B cell (primary cell): ENCODE measurements around the gene UBR1. TPM values are rescaled to one million over a fixed set of nuclear protein-coding genes. Genes with fewer than 3 reads are reported as not detected.

Source experiments
- ATAC-seq: fragments of 200-7000 bp; cut with Tn5 transposase; one replicate; pipeline ENCODE4 v1.10.0; 2021; ENCODE audit warnings: low read depth, mild to moderate bottlenecking, moderate number of reproducible peaks, moderate library complexity
- CTCF ChIA-PET: fragments of 350-600 bp; sonication (Branson Sonifier 250); formaldehyde crosslinking; loops from one replicate; lab custom pipeline; 2021; ENCODE audit warnings: antibody characterized with exemption, inconsistent platforms; lab: Charles Lee
- POLR2A ChIA-PET: fragments of 350-600 bp; sonication (Branson Sonifier 250); formaldehyde crosslinking; loops from one replicate; lab custom pipeline; 2021; ENCODE audit warnings: antibody characterized with exemption; lab: Charles Lee
- DNase-seq: peaks from one replicate; pipeline ENCODE4 v3.0.0; 2013
- H2AFZ ChIP-seq: 2 replicates; pipeline ENCODE4 v1.6.1; 2012; ENCODE audit warnings: mild to moderate bottlenecking, low read depth, low read length; ENCODE audit not compliant: insufficient read depth, poor library complexity, severe bottlenecking
- H3K27ac ChIP-seq, 2 donors: 1 replicate in 1 of 2; 2 replicates in 1 of 2; pipeline ENCODE4 v1.5.1; 2012 to 2013; ENCODE audit warnings: low read length in 2 of 2, mild to moderate bottlenecking in 2 of 2, moderate library complexity in 1 of 2
- H3K27me3 ChIP-seq, 4 experiments: fragments of 200-600 bp in 1 of 4; sonication (generic) in 1 of 4; replicated peaks in 1 of 4; 1 replicate in 2 of 4; 2 replicates in 2 of 4; pipeline versions ENCODE4 v1.6.1 to v1.7.0; 2013 to 2016; ENCODE audit warnings: low read length in 3 of 4, mild to moderate bottlenecking in 2 of 4, mixed read lengths in 1 of 4, moderate library complexity in 1 of 4; ENCODE audit not compliant: insufficient read depth in 4 of 4, control insufficient read depth in 3 of 4; ENCODE audit errors: control extremely low read depth in 1 of 4
- H3K36me3 ChIP-seq, 2 experiments: replicated peaks in 1 of 2; 1 replicate in 1 of 2; 2 replicates in 1 of 2; pipeline versions ENCODE4 v1.6.1 to v1.7.1; 2013; ENCODE audit warnings: low read length in 1 of 2; ENCODE audit not compliant: insufficient read depth in 2 of 2, control insufficient read depth in 1 of 2; ENCODE audit errors: control extremely low read depth in 1 of 2, extremely low read depth in 1 of 2
- H3K4me1 ChIP-seq, 2 donors: fragments of 200-600 bp in 1 of 2; sonication (generic) in 1 of 2; 1 replicate in 1 of 2; 2 replicates in 1 of 2; pipeline versions ENCODE4 v1.5.1 to v1.6.1; 2013 to 2017; ENCODE audit warnings: low read length in 2 of 2; ENCODE audit not compliant: control insufficient read depth in 2 of 2, insufficient read depth in 2 of 2
- H3K4me2 ChIP-seq: replicated peaks from 2 replicates; pipeline ENCODE3; 2012; ENCODE audit warnings: mild to moderate bottlenecking, low read depth, low read length; ENCODE audit not compliant: poor library complexity, severe bottlenecking
- H3K4me3 ChIP-seq, 5 experiments: fragments of 200-600 bp in 1 of 5; sonication (generic) in 1 of 5; 1 replicate in 3 of 5; 2 replicates in 2 of 5; pipeline versions ENCODE4 v1.5.1 to v1.7.0; 2011 to 2016; ENCODE audit warnings: low read length in 4 of 5, mild to moderate bottlenecking in 4 of 5, low read depth in 2 of 5, control low read depth in 1 of 5, moderate library complexity in 1 of 5; ENCODE audit not compliant: insufficient read depth in 1 of 5; ENCODE audit errors: control extremely low read depth in 1 of 5, extremely low read depth in 1 of 5
- H3K79me2 ChIP-seq: fragments of 200-600 bp; sonication (generic); one replicate; pipeline ENCODE4 v1.6.0; 2016; ENCODE audit warnings: low read length; ENCODE audit not compliant: control insufficient read depth, insufficient read depth
- H3K9ac ChIP-seq: fragments of 200-600 bp; sonication (generic); 2 replicates; pipeline ENCODE4 v1.6.1; 2017; ENCODE audit warnings: mild to moderate bottlenecking, low read length, moderate library complexity
- H3K9me3 ChIP-seq, 3 donors: one replicate each; pipeline versions ENCODE4 v1.6.1 to v1.7.1; 2013; ENCODE audit warnings: low read length in 2 of 3; ENCODE audit not compliant: control insufficient read depth in 2 of 3, insufficient read depth in 1 of 3; ENCODE audit errors: control extremely low read depth in 1 of 3
- H4K20me1 ChIP-seq: 2 replicates; pipeline ENCODE4 v1.6.0; 2012; ENCODE audit warnings: mild to moderate bottlenecking, low read length; ENCODE audit not compliant: insufficient read depth, control insufficient read depth, poor library complexity, severe bottlenecking
- H3K27ac Mint-ChIP-seq: one replicate; pipeline ENCODE4 v1.8.0; 2021; ENCODE audit warnings: mixed read lengths
- H3K27me3 Mint-ChIP-seq: one replicate; pipeline ENCODE4 v1.8.0; 2021; ENCODE audit warnings: mixed read lengths
- H3K4me1 Mint-ChIP-seq: one replicate; pipeline ENCODE4 v1.8.0; 2021; ENCODE audit warnings: mixed read lengths
- H3K4me3 Mint-ChIP-seq: one replicate; pipeline ENCODE4 v1.8.0; 2021; ENCODE audit warnings: mixed read lengths
- H3K9me3 Mint-ChIP-seq: one replicate; pipeline ENCODE4 v1.8.0; 2022; ENCODE audit warnings: mixed read lengths; ENCODE audit not compliant: insufficient read depth
- EZH2 ChIP-seq: IDR thresholded peaks from 2 replicates; pipeline ENCODE4 v1.6.1; 2012; ENCODE audit warnings: borderline replicate concordance, low read depth, mild to moderate bottlenecking, moderate library complexity, low read length; ENCODE audit not compliant: insufficient read depth, poor library complexity, severe bottlenecking
- WGBS: methylation state at CpG from one replicate; pipeline ENCODE4 v1.1.5; 2013; ENCODE audit warnings: missing lambda C conversion rate; ENCODE audit not compliant: insufficient coverage; 5-methylcytosine and 5-hydroxymethylcytosine counted together
- intact Hi-C: fragments of 100-400 bp; cut with micrococcal nuclease; formaldehyde crosslinking; loops from one replicate; pipeline ENCODE4 v1.10.0; 2022
- polyA plus RNA-seq: library from polyadenylated mRNA; depleted of rRNA; stranded (reverse); fragments of >200 nt; gene quantifications from 2 replicates; pipeline ENCODE4 v1.2.3, GENCODE V29; 2012
- total RNA-seq, 2 donors: library from RNA; stranded (reverse); fragments of 120-200 nt in 1 of 2; gene quantifications; 1 replicate in 1 of 2; 2 replicates in 1 of 2; pipeline versions ENCODE4 v1.2.3 to v1.2.4, GENCODE V29; 2013 to 2022
- TF ChIP-seq, protein P1 (sequence below): fragments of 200-600 bp; IDR thresholded peaks from one replicate; pipeline ENCODE4 v1.8.0; 2022; ENCODE audit warnings: antibody characterized with exemption, mild to moderate bottlenecking

Gene UBR1
- total and polyA plus RNA-seq, 2 donors (not counting 1 experiment from before 2014, with no cell fraction given): 9.7 to 66.7 TPM

DNA sequence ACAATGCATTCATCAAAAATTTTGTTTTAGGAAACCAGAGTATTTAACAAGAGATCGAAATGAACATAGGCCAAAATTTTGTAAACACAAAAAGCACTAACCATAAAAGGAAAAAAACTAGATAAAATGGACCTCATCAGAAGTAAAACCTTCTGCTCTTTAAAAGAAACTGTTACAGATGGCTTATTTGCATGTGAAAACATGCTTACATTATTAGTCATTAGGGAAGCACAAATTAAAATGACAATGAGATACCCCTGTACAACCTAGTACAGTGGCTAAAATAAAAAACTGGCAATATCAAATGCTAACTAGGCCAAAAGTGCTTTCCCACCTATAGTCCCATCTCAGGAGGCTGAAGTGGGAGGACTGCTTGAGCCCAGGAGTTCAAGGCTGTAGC lies 19.3 kb downstream of the UBR1 start:
- H2AFZ ChIP-seq: no peak overlapping the region
- WGBS: no CpG with 5 or more reads among the region's 1 CpG
- H4K20me1 ChIP-seq: no peaks in the 10 kb centered on the region
- no peak for DNase-seq
- ChIA-PET CTCF (interaction anchor here (0.6 to 1.7 kb wide), 2 partner anchors 14 to 118 kb away, joined by 3 read pairs; no protein-coding TSS in a partner anchor), POLR2A (interaction anchor here (0.7 kb wide), 1 partner anchor 22 kb away, joined by 3 read pairs; no protein-coding TSS in a partner anchor)
- H3K79me2 ChIP-seq: peaks cover 40% of the 10 kb centered on the region
- no peaks in the 10 kb centered on the region for H3K27me3 Mint-ChIP-seq
- H3K4me2 ChIP-seq: no peak overlapping the region
- no peaks in the 10 kb centered on the region for H3K27me3 ChIP-seq
- no peaks in the 10 kb centered on the region for H3K4me1 ChIP-seq
- H3K9ac ChIP-seq: no peak overlapping the region
- peak overlapping the region; percentile 34 for H3K27ac Mint-ChIP-seq
- H3K4me3 Mint-ChIP-seq: no peak overlapping the region
- ATAC-seq: no peak
- peaks cover 9 to 36% of the 10 kb centered on the region in 2 experiments for H3K36me3 ChIP-seq
- no peaks in the 10 kb centered on the region for H3K9me3 ChIP-seq
- no peaks in the 10 kb centered on the region for H3K9me3 Mint-ChIP-seq
- H3K4me1 Mint-ChIP-seq: peaks cover 17% of the 10 kb centered on the region
- TF ChIP-seq, protein P1, sequence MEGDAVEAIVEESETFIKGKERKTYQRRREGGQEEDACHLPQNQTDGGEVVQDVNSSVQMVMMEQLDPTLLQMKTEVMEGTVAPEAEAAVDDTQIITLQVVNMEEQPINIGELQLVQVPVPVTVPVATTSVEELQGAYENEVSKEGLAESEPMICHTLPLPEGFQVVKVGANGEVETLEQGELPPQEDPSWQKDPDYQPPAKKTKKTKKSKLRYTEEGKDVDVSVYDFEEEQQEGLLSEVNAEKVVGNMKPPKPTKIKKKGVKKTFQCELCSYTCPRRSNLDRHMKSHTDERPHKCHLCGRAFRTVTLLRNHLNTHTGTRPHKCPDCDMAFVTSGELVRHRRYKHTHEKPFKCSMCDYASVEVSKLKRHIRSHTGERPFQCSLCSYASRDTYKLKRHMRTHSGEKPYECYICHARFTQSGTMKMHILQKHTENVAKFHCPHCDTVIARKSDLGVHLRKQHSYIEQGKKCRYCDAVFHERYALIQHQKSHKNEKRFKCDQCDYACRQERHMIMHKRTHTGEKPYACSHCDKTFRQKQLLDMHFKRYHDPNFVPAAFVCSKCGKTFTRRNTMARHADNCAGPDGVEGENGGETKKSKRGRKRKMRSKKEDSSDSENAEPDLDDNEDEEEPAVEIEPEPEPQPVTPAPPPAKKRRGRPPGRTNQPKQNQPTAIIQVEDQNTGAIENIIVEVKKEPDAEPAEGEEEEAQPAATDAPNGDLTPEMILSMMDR: no peak
- intact Hi-C loops: loop anchor here (5.0 kb wide), 1 partner anchor 46 kb away; the partner anchor contains the start of gene TMEM62
- H3K4me3 ChIP-seq: no peak overlapping the region
- H3K27ac ChIP-seq: no peak overlapping the region

DNA sequence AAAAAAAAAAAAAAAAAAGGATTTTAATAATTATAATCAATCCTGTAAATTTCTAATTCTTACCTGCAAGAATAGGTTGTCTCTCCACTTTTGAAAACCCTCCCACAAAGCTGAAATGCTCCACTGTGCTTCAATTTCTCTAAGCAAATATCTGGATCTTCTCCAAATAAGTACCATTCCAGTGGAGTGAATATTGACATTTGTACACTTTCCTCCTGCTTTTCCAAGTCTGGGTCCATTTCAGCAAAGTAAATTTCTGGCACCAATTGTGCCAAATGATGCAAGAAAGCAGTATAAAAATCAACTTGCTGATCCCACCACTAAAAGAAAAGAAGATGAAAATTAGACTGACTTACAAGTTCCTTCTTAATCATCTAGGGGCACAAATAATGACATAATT lies 19.9 kb downstream of the UBR1 start:
- Histone ChIP-seq H3K9me3 (no peaks in the 10 kb centered on the region), H3K4me1 (no peaks in the 10 kb centered on the region), H3K79me2 (peaks cover 40% of the 10 kb centered on the region), H3K27ac (no peak overlapping the region), H3K4me2 (no peak overlapping the region), H2AFZ (no peak overlapping the region), H3K36me3 (peaks cover 9 to 39% of the 10 kb centered on the region in 2 experiments), H3K4me3 (no peak overlapping the region), H3K9ac (no peak overlapping the region), H3K27me3 (no peaks in the 10 kb centered on the region), H4K20me1 (no peaks in the 10 kb centered on the region)
- POLR2A ChIA-PET: interaction anchor here (0.7 kb wide), 1 partner anchor 23 kb away, joined by 3 read pairs; no protein-coding TSS in a partner anchor
- peaks cover 17% of the 10 kb centered on the region for H3K4me1 Mint-ChIP-seq
- no peaks in the 10 kb centered on the region for H3K27me3 Mint-ChIP-seq
- no peaks in the 10 kb centered on the region for H3K9me3 Mint-ChIP-seq
- no peak for ATAC-seq
- TF ChIP-seq, protein P1: no peak
- no peak for TF ChIP-seq EZH2
- intact Hi-C loops: loop anchor here (5.0 kb wide), 1 partner anchor 46 kb away; the partner anchor contains the start of gene TMEM62
- H3K4me3 Mint-ChIP-seq: no peak overlapping the region
- CTCF ChIA-PET: interaction anchor here (0.6 kb wide), 1 partner anchor 118 kb away, joined by 3 read pairs; no protein-coding TSS in a partner anchor
- no peak overlapping the region for H3K27ac Mint-ChIP-seq
- DNase-seq: no peak
